ENCODE data around the gene FOXE3. TPM values are rescaled to one million over a fixed set of nuclear protein-coding genes. Genes with fewer than 3 reads are reported as not detected.

Gene FOXE3
- total and polyA plus RNA-seq, 2 of the 8 experiments (the other 6 are each of a cell fraction or from before 2014, with no cell fraction given) = 0.18 TPM; not detected in 1

- Histone ChIP-seq H4K91ac (replicated peaks; ENCODE audit: insufficient read length, low read length) (no peak overlapping the region), H2AK5ac (ENCODE audit: low read depth, low read length) (no peak overlapping the region), H2AFZ (ENCODE audit: low read length) (no peak overlapping the region), H4K20me1 (replicated peaks in 1 of 2; ENCODE audit: control insufficient read depth in 1 of 2, insufficient read depth in 2 of 2, low read length in 2 of 2) (no peaks in the 10 kb centered on the region), H3K27ac (ENCODE audit: low read depth, low read length) (no peak overlapping the region), H3K56ac (replicated peaks; ENCODE audit: insufficient read length, low read depth, low read length) (no peak overlapping the region), H3K9me3 (ENCODE audit: insufficient read depth in 2 of 2, low read depth in 1 of 2, low read length in 1 of 2) (no peaks in the 10 kb centered on the region), H3K14ac (ENCODE audit: insufficient read length) (no peak overlapping the region), H2BK12ac (ENCODE audit: low read depth, low read length) (no peak overlapping the region), H3K79me2 (ENCODE audit: control insufficient read depth in 1 of 2, insufficient read depth in 2 of 2, low read length in 2 of 2) (no peaks in the 10 kb centered on the region), H2BK15ac (ENCODE audit: low read length) (no peak overlapping the region), H3K36me3 (ENCODE audit: control insufficient read depth in 2 of 4, insufficient read depth in 4 of 4, low read length in 3 of 4) (no peaks in the 10 kb centered on the region), H3K23ac (ENCODE audit: insufficient read length) (no peak overlapping the region), H3K27me3 (replicated peaks in 1 of 4; ENCODE audit: control insufficient read depth in 3 of 4, extremely low read depth in 1 of 4, insufficient read depth in 3 of 4, low read length in 3 of 4) (peaks cover 0 to 4% (median under 1%) of the 10 kb centered on the region in 4 experiments; a peak in 4 of 7 replicates), H3K4me2 (ENCODE audit: insufficient read depth in 1 of 2, low read depth in 2 of 2, low read length in 2 of 2) (no peak overlapping the region), H4K5ac (ENCODE audit: insufficient read length, low read depth, low read length) (no peak overlapping the region), H4K8ac (ENCODE audit: extremely low read depth, insufficient read depth, low read length) (no peak overlapping the region), H3K23me2 (ENCODE audit: low read depth, low read length) (no peaks in the 10 kb centered on the region), H2BK20ac (ENCODE audit: low read length) (no peak overlapping the region), H3K9ac (replicated peaks in 1 of 4; ENCODE audit: extremely low read depth in 1 of 4, low read depth in 3 of 4, low read length in 3 of 4) (no peak overlapping the region), H3K79me1 (ENCODE audit: low read depth, low read length) (no peaks in the 10 kb centered on the region), H3K4me1 (replicated peaks in 1 of 4; ENCODE audit: control insufficient read depth in 3 of 4, insufficient read depth in 4 of 4, low read length in 3 of 4) (no peaks in the 10 kb centered on the region), H3K4me3 (ENCODE audit: extremely low read depth in 1 of 4, insufficient read depth in 2 of 4, low read depth in 3 of 4, low read length in 4 of 4) (no peak overlapping the region), H3K18ac (ENCODE audit: extremely low read depth, low read length) (no peak overlapping the region), H2BK120ac (replicated peaks; ENCODE audit: low read depth, low read length) (no peak overlapping the region), H3K4ac (replicated peaks; ENCODE audit: insufficient read length, low read depth, low read length) (no peak overlapping the region), H2BK5ac (ENCODE audit: low read depth, low read length) (no peak overlapping the region)
- no peak for DNase-seq (ENCODE audit: low read depth in 1 of 2, low spot score in 2 of 2)
- 89% methylated on average over 4 of the region's 4 CpGs; no CpG with 5 or more reads in 1 of the 2 experiments for WGBS, 2 experiments (ENCODE audit: extremely low coverage in 1 of 2, insufficient coverage in 1 of 2, insufficient read length in 1 of 2, insufficient replicate concordance in 2 of 2, low coverage in 1 of 2, low lambda C conversion rate in 2 of 2, missing lambda C conversion rate in 1 of 2)
- no peak for FAIRE-seq
- TF ChIP-seq CTCF (IDR thresholded peaks at IDR 0.05; ENCODE audit: control extremely low read depth in 1 of 3, insufficient read depth in 1 of 3, low read depth in 1 of 3, low read length in 3 of 3) (no peak), ATF2 (IDR thresholded peaks at IDR 0.05; ENCODE audit: low read length) (no peak), KDM4A (IDR thresholded peaks at IDR 0.05; ENCODE audit: low read depth, low read length, severe bottlenecking) (no peak), BACH1 (IDR thresholded peaks at IDR 0.05; ENCODE audit: low read length) (no peak), HDAC6 (IDR thresholded peaks at IDR 0.05; ENCODE audit: low read depth, low read length) (no peak), POLR2AphosphoS5 (IDR thresholded peaks at IDR 0.05; ENCODE audit: low read depth, low read length) (no peak), TAF7 (optimal IDR thresholded peaks at IDR 0.05; ENCODE audit: borderline replicate concordance, low read depth, low read length) (no peak)
- ChIA-PET CTCF (ENCODE audit: partially characterized antibody) (interaction anchor here (0.7 to 4.6 kb wide), 9 partner anchors 9 to 227 kb away, joined by 3 to 33 read pairs (median 6); no protein-coding TSS in a partner anchor), POLR2A (ENCODE audit: partially characterized antibody) (no interaction called here)
Observed at GRCh38 chr1:47402591-47402990, 13.5 kb upstream of the FOXE3 start.

All from H1 (cell line).